ENCODE data around the gene BCL2L1.

Gene BCL2L1

GRCh38 chr20:31664696-31665354 is 57.8 kb downstream of the BCL2L1 start:
- DNase-seq (ENCODE audit: low read depth): no peak
- H3K4me3 ChIP-seq (ENCODE audit: control insufficient read depth, low read depth, low read length): no peak overlapping the region
- TF ChIP-seq CTCF (IDR thresholded peaks at IDR 0.05; ENCODE audit: control insufficient read depth, insufficient read depth, low read depth, low read length, missing control alignments): no peak

GRCh38 chr20:31663838-31664695 is 58.6 kb downstream of the BCL2L1 start:
- H3K4me3 ChIP-seq (ENCODE audit: control insufficient read depth, low read depth, low read length): no peak overlapping the region
- no peak for TF ChIP-seq CTCF (IDR thresholded peaks at IDR 0.05; ENCODE audit: control insufficient read depth, insufficient read depth, low read depth, low read length, missing control alignments)
- DNase-seq (ENCODE audit: low read depth): no peak

GRCh38 chr20:31663524-31663837 is 59.2 kb downstream of the BCL2L1 start:
- H3K4me3 ChIP-seq (ENCODE audit: control insufficient read depth, low read depth, low read length): no peak overlapping the region
- TF ChIP-seq CTCF (IDR thresholded peaks at IDR 0.05; ENCODE audit: control insufficient read depth, insufficient read depth, low read depth, low read length, missing control alignments): no peak
- DNase-seq (ENCODE audit: low read depth): no peak

GRCh38 chr20:31662372-31662854 is 60.3 kb downstream of the BCL2L1 start:
- no peak for TF ChIP-seq CTCF (IDR thresholded peaks at IDR 0.05; ENCODE audit: control insufficient read depth, insufficient read depth, low read depth, low read length, missing control alignments)
- no peak for DNase-seq (ENCODE audit: low read depth)
- H3K4me3 ChIP-seq (ENCODE audit: control insufficient read depth, low read depth, low read length): no peak overlapping the region

- peak overlapping the region; percentile 46 for H3K4me3 ChIP-seq (ENCODE audit: control insufficient read depth, low read depth, low read length)
- no peak for DNase-seq (ENCODE audit: low read depth)
- TF ChIP-seq CTCF (IDR thresholded peaks at IDR 0.05; ENCODE audit: control insufficient read depth, insufficient read depth, low read depth, low read length, missing control alignments): peak; percentile 77
Observed at GRCh38 chr20:31661625-31662371, 60.9 kb downstream of the BCL2L1 start.

GRCh38 chr20:31654534-31654933 is 68.1 kb downstream of the BCL2L1 start:
- no peak overlapping the region for H3K4me3 ChIP-seq (ENCODE audit: control insufficient read depth, low read depth, low read length)
- DNase-seq (ENCODE audit: low read depth): no peak
- TF ChIP-seq CTCF (IDR thresholded peaks at IDR 0.05; ENCODE audit: control insufficient read depth, insufficient read depth, low read depth, low read length, missing control alignments): no peak
